ENCODE measurements around the gene ANGPT4.

DNA sequence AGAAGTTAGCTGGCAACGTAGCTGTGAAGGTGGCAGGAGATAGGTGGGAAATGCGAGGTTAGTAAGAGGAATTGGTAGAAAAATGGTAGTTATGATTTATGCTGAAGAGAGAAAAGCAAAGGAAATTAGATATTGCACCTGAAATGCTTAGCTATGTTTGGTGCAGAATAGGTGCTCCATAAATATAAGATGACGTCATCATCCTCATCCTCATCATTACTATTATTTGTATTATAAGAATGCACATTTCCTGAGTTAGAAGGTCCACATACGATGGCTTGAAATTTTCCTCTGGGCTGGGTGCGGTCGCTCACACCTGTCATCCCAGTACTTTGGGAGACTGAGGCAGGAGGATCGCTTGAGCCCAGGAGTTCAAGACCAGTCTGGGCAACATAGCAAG, 39.5 kb upstream of the ANGPT4 start:
- TF ChIP-seq EP300 (IDR thresholded peaks at IDR 0.05) (no peak), POLR2A (IDR thresholded peaks at IDR 0.05) (no peak)
- TF ChIP-seq, protein P1, sequence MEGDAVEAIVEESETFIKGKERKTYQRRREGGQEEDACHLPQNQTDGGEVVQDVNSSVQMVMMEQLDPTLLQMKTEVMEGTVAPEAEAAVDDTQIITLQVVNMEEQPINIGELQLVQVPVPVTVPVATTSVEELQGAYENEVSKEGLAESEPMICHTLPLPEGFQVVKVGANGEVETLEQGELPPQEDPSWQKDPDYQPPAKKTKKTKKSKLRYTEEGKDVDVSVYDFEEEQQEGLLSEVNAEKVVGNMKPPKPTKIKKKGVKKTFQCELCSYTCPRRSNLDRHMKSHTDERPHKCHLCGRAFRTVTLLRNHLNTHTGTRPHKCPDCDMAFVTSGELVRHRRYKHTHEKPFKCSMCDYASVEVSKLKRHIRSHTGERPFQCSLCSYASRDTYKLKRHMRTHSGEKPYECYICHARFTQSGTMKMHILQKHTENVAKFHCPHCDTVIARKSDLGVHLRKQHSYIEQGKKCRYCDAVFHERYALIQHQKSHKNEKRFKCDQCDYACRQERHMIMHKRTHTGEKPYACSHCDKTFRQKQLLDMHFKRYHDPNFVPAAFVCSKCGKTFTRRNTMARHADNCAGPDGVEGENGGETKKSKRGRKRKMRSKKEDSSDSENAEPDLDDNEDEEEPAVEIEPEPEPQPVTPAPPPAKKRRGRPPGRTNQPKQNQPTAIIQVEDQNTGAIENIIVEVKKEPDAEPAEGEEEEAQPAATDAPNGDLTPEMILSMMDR (IDR thresholded peaks at IDR 0.05) = no peak

Data from tibial nerve (tissue), 4 donors.